Inflammatory macrophage treated with lipopolysaccharide for 4 hours (primary cell): ENCODE data around the gene SYNE3.

Source experiments
- DNase-seq: peaks from one replicate; pipeline ENCODE4 v3.0.0-alpha.2; 2020

The SYNE3 gene

GRCh38 chr14:95538801-95539509, 22.5 kb upstream of the SYNE3 start:
- DNase-seq, result no peak

DNA sequence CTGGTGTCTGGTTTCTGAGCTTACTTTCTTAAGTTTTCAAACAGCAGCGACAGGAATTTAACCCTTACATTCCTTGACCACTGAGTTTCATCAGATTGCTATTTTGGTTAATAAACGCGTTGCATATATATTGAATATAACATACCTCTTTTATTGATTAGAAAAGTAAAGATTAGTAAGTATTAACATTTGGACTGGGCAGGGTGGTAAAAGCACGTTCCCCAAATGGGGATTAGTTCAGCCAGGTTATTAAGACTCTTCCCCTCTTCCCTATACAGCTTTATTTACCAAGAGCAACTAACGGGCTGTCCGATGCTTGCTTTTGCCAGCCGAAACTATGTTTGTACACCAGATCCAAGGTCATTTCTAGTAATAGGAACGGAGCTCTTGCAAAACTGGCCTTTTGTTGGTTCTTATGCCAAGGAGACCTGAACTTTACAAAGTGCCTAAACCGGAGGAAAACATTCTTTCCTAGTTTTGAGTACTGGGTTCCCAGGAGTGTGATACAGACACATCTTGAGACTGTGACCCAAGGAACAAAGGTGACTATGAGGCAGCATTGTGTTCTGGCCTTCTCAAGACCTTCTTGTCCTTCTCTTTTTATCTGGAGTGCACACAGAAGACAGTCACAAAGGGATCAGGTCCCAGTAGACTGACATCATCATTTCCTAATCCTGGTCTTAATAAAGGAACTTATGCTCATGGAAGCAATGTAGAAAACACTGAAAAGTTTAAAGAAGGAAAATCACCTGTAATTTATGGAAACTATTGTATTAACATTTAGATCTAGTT, 21.0 kb upstream of the SYNE3 start:
- DNase-seq, result no peak

DNA sequence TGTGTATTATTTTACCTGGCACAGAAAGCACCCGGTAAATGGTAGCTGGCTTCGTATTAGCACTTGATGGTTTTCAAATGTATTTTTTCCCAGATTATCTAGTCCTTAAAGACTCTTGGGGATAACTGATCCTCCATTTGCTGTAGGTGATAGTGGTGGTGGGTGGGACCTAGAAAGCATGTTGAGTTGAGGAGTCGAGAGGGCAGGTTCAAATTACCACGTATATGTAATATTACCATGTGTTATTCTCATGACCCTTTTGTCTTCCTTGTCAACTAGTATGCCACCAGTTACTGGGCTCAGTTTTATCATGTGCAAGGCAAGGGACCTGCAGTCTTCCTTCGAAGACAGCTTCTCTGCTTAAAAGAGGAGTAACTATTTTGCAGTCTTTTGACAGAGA, 20.2 kb upstream of the SYNE3 start:
- DNase-seq, result no peak

GRCh38 chr14:95536036-95536593, 19.7 kb upstream of the SYNE3 start:
- no peak for DNase-seq

DNA sequence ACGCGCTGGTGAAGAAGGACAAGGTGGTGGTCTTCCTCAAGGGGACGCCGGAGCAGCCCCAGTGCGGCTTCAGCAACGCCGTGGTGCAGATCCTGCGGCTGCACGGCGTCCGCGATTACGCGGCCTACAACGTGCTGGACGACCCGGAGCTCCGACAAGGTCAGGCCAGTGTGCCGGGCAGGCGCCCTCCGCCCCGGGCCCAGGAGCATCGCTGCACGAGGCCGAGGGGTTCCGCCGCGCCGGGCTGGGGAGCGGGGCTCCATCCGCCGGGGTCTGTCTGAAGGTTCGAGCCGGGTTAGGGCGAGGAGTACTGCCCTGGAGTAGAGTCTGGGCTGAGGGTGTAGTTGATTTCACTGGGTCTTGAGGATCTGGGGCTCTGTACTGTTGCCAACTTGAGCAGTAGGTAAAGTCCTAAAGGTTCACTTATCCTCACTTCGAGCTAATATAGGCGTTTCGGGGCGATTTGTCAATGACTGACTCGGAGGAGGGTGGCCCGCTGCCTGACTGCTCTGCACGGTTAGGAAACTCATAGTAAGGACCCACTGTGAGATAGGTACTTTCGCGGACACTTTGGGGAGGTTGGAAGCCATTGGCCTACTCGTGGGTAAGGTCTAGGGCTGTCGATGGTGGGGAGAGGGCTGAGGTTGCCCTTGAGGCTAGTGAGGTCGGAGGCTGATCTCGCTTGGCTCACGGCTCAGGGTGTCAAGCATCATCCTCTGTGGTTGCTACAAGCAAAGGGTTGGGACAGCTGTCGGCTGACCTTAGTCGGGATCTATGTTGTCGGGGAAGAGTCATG, 19.0 kb upstream of the SYNE3 start:
- no peak for DNase-seq

- DNase-seq, result peak; percentile 100
These were observed 18.1 kb upstream of the SYNE3 start, which contains the start of gene GLRX5 for GRCh38 chr14:95534299-95535225. TSS of gene GLRX5 (plus strand) at chr14:95535050. CDS start at chr14:95535090, 40 bp downstream.

DNA sequence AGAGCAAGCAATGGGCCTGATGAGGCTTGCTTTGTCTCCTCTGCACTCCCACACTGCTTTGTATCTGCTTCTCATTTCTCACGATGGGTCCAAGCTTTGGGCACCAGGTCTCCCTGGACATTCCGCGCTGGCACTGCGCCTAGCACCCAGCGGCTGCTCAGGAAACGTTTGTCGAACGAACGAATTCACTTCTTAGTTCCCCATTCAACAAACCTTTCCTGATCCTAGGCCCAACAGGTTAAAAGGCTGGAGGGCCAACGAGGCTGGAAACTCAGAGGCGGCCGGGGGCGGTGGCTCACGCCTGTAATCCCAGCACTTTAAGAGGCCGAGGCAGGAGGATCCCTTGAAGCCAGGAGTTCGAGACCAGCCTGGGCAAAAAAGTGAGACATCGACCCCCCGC, 17.4 kb upstream of the SYNE3 start:
- no peak for DNase-seq

GRCh38 chr14:95533391-95533821, 17.0 kb upstream of the SYNE3 start:
- DNase-seq, result no peak

GRCh38 chr14:95531969-95532368, 15.5 kb upstream of the SYNE3 start:
- no peak for DNase-seq

- DNase-seq, result no peak
These were observed 15.0 kb upstream of the SYNE3 start for GRCh38 chr14:95531473-95531872.

DNA sequence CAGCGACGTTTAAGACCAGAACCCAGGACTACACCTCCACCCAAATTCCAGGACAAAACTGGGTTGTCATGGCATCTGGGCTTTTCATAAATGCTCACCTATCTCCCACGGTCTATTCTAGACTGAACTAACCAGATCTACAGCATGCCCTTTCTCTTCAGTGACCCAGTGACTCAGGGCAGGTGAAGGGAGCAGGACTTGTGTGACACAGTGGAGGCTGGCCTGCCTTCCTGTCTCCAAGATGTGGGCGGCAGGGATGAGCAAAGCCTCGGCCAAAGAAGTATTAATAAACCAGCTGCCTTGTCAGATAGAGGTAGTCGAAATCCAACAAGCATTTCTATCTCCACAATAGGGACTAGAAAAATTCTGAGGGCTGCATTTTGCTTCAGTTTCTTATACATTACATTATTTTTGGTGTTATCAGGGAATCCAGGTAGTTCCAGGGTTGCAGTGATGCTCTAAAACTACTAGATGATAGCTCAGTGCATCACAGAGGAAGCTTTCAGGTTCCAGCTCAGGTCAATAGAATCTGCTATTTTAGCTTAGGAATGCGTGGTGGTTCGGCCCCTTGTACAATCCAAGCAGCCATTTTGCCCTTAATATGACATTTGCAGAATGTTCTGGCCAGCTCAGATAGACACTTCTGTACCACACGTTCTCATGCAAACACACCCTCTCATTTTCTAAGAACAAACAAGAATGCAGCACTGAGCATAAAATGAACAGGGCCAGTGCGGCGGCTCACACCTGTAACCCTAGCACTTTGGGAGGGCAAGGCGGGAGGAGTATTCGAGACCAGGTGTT, 14.2 kb upstream of the SYNE3 start:
- no peak for DNase-seq

DNA sequence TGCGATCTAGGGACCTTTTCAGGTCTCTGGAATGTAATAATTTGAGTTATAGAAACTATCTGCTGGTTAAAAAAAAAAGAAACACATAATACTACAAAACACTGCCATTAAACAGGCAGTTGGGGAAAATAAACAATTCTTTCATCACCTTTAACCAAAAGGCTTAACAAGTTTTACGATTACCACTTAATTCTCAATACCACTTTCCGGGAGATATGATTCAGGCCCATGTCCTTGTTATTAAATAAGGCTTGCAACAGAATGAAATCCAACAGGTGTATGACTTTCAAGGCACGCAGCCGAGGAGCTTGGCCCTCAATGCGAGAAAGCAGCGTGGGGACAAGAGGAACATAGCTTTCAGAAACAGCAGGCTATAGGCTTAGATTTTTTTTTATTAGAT, 12.8 kb upstream of the SYNE3 start:
- DNase-seq, result no peak

DNA sequence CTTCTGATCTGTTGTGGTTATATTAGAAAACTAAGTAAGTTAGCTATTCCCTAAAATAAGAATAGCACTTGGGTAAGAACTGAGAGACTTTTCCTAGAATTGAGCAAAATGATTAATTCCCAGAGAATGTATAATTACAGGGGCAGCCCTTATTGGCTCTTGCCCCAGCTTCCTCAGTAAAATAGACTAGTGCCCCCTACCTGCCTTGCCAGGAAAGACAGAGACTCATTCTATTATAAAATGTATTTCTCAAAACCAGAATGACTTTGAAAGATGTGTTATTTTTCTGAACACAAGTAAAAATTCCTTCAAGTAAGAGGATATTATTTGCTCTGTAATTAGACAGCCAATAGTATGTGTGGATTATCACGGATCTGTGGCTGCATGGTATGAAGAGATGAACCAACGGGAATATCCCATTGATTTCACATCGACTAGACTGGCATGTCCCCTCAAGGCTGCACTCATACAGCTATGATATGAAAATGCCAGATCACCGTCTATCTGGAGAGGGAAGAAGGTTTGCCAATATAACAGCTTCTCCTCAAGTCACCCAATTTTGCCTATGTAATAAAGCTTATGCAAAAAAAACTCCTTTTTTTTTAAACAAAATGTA, 11.0 kb upstream of the SYNE3 start:
- DNase-seq, result peak; percentile 65

DNA sequence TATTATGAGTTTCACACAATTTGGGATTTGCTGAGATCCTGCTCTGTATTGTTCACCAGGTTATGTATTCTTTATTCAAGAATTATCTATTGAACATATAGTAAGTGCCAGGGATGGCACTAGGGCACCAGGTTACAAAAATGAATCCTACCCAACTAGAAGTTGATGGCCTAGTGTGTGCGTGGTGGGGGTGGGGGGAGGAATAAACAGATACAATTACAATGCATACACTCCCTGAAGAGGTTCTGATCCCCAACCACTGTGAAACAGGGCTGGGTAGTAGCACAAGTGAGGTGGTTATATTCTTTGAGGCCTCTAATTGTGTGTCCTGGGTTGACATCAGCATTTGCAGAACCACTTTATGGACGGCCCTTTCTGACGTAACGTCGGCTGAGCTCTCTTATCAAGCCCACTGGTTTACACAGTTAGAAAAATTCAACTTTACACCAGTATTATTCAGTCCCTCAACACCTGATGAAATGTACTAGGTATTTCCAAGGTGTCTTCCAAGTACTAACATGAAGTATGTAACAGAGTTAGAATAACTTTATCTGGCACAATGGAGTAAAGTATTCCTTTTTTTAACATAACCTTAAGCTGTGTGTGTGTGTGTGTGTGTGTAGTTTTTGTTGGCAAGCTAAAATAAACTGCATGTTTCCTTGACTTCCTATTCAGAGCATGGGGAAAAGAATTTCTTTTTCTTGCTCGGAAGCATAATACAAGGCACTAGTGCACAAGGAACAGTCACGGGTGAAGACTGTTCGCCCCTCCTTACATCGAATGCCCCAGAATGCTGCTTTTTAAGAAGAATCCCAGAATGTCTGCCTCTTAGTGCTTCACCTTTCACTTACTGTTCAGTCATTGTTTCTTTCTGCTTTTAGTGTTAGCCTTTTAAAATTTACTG, 10.3 kb upstream of the SYNE3 start:
- DNase-seq, result peak; percentile 43

GRCh38 chr14:95525999-95526398, 9.5 kb upstream of the SYNE3 start:
- DNase-seq, result no peak

DNA sequence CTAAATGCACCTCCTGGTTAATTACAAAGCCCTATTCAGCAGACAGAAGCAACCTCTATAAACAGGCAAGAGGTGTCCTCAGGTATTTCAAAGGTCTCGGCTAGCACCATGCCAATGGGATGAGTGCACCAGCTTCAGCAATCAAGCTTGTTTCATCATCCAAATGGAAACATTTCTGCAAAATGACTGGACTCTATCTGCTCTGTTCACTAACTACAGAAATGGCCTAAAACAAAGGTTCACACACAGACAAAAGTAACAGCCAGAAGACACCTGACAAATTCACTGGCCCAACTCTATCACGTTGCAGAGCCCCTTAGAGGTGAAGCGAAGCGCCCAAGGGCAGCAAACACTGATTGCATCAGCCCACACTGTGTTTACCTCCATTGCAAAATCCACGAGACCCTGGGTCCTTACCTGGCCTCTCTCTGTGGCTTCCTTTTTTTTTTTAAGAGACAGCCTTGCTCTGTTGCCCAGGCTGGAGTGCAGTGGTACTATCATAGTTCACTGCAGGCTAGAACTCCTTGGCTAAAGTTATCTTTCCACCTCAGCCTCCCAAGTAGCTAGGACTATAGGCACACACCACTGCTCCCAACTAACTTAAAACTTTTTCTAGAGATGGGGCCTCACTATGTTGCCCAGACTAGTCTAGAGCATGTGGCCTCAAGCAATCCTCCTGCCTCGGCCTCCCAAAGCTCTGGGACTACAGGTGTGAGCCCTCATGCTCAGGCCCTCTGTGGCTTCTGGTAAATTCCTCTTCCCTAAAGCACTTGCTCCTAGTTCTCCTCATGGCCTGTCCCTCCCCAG, 8.5 kb upstream of the SYNE3 start:
- no peak for DNase-seq

- DNase-seq, result no peak
These were observed 7.5 kb upstream of the SYNE3 start for GRCh38 chr14:95523815-95524448.
